Right ventricle myocardium inferior (tissue), 1 donor: Measurements from ENCODE around the gene HPS1. TPM values are rescaled to one million over a fixed set of nuclear protein-coding genes. Genes with fewer than 3 reads are reported as not detected.
A peak's percentile ranks its signal among the peaks of the same experiment; 100 is the strongest.

Experiments used
- ATAC-seq: fragments of 200-7000 bp; cut with Tn5 transposase; one replicate; pipeline ENCODE4 v1.9.1; 2020; ENCODE audit warnings: mild to moderate bottlenecking, moderate library complexity
- DNase-seq: peaks from one replicate; pipeline ENCODE4 v3.0.0; 2021; ENCODE audit errors: missing footprints
- intact Hi-C: fragments of 100-400 bp; cut with DNase I; formaldehyde crosslinking; loops from one replicate; pipeline ENCODE4 v1.11.0; 2022
- total RNA-seq: library from RNA; stranded (reverse); fragmentation: NEBNext Ultra II Directional; extraction: Animal tissue kit (Norgen Biotek cat#: 25700); gene quantifications from one replicate; pipeline ENCODE4 v1.2.1, GENCODE V29; 2021
- donor health status: DM: no; HTN: yes; CAD: no; lungs with severe emphysema.

Gene HPS1
- total RNA-seq, 1 donor from 2014 or later = 27.9 TPM

DNA sequence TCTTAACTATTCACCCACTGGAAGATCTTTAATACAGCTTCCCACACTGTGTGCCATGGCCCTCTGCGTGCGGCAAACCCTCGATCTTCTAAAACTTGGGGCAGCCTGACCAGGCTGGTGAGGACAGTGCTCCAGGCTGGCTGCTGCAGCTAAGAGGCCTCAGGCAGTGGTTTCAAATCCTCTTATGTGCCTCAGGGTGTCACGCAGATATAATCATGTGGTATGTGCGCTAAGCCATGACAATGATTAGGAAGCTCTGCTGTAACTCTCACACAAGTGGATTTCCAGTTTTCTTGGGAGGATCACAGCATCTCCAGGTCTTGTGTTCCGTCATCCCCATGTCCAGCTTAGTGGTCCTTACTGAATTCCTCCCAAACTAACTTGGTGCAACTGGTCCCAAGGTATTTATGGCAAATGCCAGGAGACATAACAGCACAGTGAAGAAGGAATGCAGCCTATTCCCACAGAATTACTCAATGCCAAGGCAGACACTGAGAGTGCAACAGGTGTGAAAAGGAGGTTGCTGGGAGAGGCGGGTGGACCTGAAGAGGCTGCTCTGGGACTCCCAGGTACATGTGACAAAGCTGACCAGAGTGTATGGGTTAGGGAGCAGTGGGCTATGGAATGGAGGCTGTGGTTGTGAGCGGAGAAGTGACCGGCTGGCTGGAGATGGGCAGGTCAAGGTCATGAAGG is 2.3 kb downstream of the HPS1 start:
- ATAC-seq (no peak), DNase-seq (no peak)
- intact Hi-C loops = no loop called here

DNA sequence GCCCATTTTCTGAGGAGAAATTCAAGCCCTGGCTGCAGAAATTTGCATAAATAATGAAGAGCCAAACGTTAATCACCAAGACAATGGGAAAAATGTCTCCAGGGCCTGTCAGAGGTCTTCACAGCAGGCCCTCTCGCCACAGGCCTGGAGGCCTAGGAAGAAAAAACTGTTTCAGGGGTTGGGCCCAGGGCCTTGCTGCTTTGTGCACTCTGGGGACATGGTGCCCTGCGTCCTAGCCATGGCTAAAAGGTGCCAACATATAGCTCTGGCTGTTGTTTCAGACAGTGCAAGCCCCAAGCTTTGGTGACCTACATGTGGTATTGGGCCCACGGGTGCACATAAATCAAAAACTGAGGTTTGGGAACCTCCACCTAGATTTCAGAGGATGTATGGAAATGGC is 8.0 kb downstream of the HPS1 start:
- ATAC-seq = no peak
- intact Hi-C loops = no loop called here
- DNase-seq = no peak

DNA sequence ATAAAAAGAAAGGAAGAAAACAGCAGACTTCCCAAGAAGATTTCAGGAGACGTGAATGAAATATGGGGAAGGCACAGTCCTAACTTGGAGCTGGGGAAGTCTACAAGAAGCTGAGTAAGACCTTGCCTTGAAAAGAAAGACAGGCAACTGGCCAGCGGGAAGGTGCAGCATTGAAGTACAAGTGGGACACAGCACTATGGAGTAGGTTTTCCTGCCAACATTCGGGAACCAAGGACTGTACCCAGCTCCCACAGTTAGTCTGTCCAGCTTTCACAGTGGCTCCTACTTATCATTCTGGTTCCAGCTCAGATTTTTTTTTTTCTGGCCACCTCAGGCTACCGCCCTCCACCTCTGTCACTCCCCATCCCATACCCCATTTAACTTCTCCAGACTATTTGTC is 10.0 kb downstream of the HPS1 start:
- intact Hi-C loops = no loop called here
- ATAC-seq = peak; percentile 85

DNA sequence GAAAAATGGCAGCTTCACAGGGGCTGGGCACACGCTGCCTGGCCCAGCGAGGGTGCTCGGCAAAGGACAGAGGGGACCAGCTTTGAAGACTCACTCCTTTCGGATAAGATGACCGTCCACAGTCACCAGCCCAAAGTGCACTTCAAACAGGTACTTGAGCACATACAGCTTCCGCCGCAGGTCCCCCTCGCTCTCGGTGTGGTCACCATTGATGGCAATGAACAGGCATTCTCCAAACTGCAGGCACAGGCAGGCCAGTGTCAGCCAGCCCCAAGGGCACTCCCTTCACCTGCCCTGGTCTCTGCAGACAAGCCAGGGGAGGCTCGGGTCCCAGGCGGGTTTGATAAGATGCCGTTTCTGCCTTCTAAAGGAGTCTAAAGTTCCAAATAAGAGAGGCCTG is 11.6 kb downstream of the HPS1 start:
- intact Hi-C loops = no loop called here
- DNase-seq (no peak), ATAC-seq (no peak)

More for the DNA sequence above, 10.0 kb downstream of the HPS1 start:
- no peak for DNase-seq

DNA sequence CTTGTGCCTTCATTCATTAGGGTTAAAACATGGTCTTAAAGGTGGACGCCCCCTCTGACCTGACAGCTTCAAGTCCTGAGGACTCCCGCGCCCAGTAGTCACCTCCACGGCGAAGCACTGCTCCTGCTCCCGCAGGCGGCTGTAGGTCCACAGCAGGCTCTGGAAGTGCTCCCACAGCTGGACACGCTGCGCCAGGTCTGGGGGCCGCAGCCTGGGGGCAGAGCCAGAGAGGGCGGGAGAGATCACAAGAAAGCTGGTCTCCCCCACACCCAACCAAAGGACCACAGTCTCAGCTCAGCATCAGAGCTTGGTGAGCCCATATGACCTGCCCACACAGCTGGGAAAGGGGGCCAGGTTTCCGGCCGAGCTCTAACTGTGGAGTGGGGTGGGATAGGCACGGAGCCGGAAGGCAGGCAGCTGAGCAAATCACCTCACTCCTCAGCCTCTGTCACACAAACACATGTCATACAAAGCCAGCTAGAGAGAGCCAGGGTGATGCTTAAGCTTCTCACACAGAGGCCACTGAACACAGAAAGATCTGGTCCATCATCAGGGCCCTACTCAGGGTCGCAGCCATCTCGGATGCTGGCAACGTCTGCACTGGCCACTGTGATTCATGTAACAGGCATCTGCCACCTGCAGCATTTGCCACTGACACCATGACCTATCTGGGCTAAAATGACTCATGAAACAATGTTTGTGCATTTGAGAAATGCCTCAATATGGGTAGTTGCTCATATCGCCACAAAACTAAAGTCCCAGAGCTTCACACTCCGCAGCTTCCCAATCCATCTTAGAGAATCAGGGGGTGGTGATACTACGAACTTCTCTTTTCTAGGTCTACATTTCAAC is 12.6 kb downstream of the HPS1 start:
- intact Hi-C loops = no loop called here
- no peak for ATAC-seq
- no peak for DNase-seq

DNA sequence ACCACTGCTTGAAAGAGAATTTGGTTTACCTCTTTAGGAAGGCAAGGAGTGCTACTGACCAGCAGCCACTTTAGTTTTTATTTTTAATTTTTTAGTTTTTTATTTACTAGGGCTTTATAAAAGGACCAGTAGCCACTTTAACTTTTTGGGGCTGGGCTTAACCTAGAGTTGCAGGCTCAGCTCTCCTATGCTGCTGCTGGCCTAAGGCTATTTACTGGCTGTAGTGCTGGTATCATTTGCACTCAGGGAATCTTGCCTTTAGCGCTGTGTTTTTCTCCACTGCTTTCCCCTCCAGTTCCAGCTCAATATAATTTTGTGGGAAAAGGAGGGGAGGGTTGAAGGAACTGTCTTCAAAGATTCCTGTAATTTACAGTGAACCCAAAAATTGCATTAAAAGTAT is 13.4 kb downstream of the HPS1 start:
- DNase-seq = no peak
- ATAC-seq = no peak
- intact Hi-C loops = no loop called here

DNA sequence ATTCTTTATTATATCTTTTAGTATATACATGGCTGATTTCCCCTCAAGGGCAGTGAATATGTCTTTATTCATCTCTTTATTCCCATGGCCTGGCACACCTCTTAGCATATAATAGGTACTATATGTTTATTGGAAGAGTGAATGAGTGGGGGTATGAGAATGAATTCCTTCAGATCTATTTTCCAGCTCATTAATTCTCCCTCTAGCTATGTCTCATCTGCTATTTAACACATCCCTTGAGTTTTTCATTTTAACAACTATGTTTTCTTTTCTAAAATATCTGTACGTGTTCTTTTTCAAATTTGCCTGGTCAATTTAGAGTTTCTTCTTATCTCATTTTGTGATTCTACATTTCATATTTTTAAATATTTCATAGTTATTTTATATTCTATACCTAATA is 14.4 kb downstream of the HPS1 start:
- intact Hi-C loops = no loop called here
- ATAC-seq (no peak), DNase-seq (no peak)

DNA sequence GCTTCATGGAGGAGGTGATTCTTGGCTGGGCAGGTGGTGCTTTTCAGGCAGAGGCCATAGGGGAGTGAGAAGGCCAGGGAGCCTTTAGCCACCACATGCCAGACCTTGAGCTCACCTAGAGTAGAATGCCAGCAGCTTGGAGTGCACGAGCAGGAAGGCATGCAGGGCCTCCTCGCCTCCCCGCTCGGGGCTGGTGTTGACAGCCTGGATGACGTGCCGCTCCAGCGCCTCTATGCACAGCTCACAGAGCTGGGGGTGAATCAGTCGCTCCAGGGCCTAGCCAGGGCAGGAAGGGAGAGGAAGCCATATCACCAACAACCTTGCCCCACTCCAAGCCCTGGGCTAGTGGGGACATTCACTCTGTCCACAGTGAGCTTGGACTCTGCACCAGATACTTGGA is 15.7 kb downstream of the HPS1 start:
- intact Hi-C loops = no loop called here
- ATAC-seq = peak; percentile 96
- DNase-seq = no peak

DNA sequence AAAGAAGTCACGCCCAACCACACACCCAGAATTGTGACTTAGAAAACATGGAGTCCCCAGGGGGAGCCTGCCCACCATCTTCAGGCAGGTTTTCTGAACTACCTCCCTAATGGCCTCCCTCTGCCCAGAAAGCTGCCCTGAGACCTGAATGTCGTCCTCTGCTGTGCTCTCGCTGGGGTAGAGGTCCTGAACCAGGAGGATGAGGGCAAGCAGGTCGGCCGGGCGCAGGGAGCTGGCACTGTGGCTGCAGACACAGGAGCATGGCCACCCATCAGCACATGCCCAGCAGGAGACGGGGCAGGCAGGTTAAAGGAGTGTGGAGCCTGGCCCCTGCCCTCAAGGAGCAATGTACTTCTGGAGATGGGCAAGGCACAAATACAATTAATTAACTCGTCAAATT is 16.3 kb downstream of the HPS1 start:
- ATAC-seq (no peak), DNase-seq (no peak)
- intact Hi-C loops = no loop called here

DNA sequence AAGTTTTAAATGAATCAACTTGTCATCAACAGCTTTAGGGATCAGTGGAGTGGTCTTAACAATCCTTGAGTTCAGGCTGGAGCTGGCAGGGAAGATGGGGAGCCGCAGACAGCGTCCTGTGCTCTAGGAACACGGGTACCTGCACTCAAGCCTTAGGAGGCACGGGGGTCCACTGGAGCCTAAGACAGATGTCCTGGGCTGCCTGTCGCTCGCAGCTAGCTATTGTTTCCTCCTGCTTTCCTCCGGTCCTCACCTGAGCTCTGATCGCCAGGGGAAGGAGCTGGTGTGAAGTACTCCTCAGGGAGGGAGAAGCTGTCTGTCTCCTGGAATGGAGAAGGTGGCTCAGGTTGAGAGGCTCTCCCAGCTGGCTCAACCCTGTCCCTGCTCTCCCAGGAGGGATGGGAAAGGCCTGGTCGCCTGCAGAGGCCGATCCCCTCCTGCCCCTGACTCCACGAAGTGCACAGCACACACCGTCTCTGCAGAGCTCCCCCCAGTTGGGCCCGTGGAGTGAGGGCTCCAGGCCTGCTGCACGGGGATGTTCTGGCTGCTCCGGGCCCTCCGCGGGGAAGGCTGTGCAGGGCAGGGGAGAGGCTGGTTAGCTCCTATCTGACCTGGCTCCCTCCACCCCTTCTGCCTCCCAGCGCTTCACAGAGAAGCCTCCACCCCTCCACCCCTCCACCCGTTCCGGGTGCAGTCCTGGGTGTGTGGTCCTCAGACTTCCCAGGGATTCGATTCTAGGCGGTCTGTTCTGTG is 17.2 kb downstream of the HPS1 start:
- ATAC-seq = no peak
- intact Hi-C loops = no loop called here
- DNase-seq = no peak

DNA sequence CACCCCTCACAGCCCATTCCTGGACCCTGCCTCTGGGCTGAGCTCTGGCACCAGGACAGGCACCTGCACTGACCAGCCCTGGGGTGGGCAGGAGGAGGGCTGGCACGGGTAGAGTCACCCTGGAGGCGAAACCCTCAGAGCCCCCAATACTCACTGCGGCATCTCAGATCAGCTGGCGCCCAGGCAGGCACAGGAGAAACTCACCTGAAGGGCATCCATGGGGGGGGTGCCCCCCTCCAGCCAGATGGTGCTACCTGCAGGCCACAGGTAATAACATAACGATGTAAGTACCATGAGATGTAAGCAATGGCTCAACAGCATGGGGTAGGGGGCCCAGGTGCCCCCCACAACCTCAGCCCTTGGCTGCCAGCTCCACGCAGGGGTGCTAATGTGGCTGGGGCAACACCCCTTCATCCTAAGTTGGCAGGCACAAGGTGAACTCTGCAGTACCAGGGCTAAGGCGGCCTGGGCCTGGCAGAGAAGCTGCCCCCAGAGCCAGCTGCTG is 19.7 kb downstream of the HPS1 start:
- no peak for DNase-seq
- intact Hi-C loops = no loop called here

DNA sequence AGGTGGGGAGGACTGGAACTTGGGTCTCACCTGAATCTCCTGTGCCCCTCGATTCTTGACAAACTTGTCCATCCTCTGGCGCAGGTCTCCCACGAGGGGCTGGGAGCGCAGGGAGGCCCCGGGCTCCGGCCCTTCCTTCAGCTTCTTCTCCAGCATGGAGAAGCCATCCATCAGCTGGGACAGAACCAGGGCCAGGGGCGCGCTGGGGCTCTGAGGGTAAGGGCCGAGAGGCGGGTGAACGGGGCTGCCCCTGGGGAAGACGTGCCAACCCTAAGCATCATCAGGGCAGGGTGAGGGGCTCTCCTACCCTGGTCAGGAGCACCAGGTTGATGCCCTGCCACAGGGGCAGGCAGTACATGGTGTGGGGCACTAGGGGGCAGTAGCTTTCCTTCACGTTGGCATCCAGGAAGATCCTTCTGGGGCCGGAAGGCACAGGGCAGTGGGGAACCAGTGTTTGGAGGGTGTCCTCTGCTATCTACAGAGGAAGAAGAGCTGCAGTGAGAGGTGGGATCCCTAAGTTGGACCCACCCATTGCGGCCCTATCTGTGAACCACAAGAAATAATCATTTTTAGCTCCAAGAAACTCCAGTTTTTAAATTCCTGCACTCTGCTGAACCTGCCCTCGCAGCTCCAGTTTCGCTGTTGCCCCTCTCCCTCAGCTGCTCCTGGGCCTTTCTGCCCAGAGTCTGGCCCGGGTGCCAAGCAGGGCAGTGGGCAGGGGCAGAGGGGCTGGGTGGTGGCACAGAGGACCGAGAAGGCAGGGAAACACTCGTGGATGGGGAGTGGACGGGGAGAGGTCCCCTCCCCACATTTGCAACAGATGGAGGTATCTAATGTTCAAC is 21.0 kb downstream of the HPS1 start:
- intact Hi-C loops = no loop called here
- no peak for DNase-seq
- peak; percentile 38 for ATAC-seq

More for the DNA sequence above, 19.7 kb downstream of the HPS1 start:
- ATAC-seq = no peak

DNA sequence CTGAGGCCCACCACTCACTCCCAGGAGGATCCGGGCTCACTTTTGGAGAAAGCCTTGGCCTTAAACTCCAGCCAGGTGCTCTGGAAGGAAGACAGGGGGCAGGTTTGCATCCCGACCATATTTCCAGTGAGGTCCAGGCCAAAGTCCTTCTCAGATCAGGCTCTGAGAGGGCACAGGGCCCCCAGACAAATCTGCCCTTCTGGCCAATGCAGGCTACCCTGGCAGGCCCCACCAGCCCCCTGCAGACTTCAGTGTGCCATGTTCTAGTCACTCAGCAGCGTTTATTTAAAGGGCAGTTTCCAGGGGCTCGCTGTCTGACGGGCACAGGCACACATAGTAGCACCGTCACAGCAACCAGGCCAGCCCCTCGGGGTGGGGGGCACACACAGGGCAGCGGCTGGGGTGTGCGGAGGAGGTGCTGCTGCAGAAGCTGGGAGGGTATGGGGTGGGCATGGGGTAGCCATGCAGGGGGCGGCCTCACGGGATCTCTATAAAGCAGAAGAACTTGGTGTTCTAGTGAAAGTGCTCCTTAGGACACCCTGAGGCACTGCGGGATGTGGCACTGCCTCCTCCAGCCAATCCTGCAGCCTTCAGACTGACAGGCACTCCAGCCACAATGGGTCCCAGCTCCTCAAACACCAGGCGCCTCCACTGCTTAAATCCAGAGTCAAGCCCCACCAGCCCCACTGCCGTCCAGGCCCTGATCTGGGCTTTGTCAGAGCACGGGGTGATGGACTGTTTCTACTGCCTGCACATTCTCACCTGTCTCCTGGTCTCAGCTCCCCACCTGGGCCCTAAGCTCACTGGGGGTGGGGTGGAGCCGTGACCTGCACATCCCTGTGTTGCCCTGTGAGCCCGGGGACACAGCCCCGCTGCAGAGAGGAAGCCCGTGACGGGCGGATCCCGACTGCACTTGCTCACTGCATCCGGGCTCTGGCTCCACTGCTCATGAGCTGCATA is 22.2 kb downstream of the HPS1 start:
- DNase-seq (no peak), ATAC-seq (no peak)
- intact Hi-C loops = no loop called here

DNA sequence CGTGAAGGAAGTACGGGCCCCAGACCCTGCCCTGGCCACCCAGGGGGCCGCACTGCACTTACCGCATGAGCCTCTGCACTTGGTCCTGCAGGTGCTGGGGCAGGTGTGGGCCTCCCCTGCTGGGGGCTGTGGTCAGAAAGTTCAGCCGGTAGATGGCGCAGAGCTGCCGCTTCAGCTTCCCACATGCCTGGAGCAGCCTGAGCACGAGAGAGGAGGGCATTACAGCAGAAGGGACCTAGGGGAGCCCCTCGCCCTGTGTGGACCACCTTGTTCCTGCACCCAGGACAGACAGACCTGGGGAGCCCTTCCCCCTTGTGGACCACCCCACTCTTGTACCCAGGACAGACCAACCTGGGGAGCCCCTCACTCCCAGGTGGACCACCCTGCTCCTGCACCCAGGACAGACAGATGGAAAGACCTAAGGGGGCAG is 23.0 kb downstream of the HPS1 start:
- no peak for ATAC-seq
- DNase-seq = no peak
- intact Hi-C loops = no loop called here

DNA sequence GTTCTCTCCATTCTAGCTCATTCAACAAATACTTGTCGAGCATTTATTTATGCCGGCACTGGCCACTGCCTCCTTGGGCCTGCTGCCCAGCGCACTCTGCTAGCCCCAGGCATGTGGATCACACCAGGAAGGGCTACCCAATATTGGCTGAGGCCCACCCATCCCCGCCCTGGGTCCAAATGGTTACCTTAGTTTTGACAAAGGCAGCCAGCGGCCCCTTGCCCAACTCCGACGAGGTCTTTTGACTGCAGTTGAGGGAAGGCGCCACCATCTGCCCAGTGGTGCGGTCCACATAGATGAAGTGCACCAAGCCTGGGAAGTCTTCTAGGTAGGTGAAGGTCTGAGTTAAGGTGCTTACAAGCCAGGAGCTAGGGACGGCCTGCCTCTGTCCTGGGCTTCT is 24.6 kb downstream of the HPS1 start:
- ATAC-seq (no peak), DNase-seq (no peak)
- intact Hi-C loops = no loop called here

DNA sequence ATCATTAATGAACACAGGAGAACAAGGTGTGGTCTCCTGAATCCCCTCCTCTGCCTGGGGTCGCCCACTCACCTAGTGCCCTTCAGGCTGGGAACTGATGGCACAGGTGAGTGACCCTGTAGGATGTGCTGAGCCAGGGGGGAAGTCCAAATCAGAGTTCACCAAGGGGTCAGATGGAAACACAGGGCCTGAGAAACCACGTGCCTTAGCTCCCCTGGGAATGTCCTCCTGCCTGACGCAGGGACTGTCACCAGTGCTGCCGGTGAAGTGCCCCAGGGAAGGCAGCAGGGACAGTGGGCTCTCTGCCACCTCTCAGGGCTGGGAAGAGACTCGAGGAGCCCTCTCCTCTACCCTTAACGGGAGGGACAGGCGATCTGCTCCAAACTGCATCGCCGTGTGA is 25.9 kb downstream of the HPS1 start:
- DNase-seq (no peak), ATAC-seq (peak; percentile 57)
- intact Hi-C loops = no loop called here

DNA sequence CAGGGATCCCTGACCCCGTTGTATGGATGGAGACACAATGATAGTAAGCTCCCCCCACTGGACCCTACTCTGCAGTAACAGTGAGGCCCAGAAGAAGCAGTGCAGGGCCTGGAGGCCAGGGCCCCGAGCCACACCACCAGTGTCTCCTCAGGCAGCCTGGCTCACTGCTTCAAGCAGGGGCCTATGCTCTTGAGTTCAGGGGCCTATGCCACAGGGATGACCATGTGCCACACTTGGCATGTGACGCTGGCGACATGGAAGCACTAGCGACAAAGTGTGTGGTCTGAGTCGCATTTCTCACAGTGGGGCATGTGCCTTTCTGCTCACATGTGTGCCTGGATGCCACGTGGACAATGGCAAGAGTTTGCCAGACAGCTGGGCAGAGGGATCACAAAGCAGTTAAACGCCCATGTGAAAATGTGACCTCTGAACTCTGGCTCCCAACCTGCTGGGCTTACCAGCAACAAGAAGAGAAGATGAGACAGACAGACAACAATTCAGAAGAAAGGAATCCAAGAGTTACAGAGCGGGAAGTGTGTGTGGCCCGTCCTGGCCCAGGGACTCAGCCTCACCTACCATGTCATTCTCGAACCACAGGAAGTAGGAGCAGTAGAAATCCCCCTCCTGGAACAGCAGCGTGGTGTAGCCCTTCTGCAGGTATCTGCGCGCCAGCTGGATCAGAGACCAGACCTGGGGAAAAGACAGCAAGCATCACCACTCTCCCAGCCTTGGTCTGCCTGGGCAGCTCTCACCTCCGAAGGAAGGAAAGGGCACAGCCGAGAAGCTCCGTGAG is 27.1 kb downstream of the HPS1 start:
- intact Hi-C loops = loop anchor here (5.0 kb wide), 1 partner anchor 77 kb away; no protein-coding TSS in a partner anchor
- ATAC-seq (no peak), DNase-seq (no peak)
